GM23338 (cell line): ENCODE data around the gene SCN3B. TPM values are rescaled to one million over a fixed set of nuclear protein-coding genes. Genes with fewer than 3 reads are reported as not detected.

Source experiments
- ATAC-seq: fragments of 200-7000 bp; cut with Tn5 transposase; 3 replicates; pipeline ENCODE4 v1.9.1; 2020
- DNase-seq: peaks from one replicate; pipeline ENCODE4 v3.0.0-alpha.2; 2015; ENCODE audit warnings: low spot score
- H2AFZ ChIP-seq: fragments of 200-600 bp; sonication (generic); 2 replicates; pipeline ENCODE4 v1.8.0; 2016; ENCODE audit warnings: antibody characterized with exemption, mild to moderate bottlenecking, moderate library complexity
- H3F3A ChIP-seq: fragments of 200-600 bp; sonication (generic); replicated peaks from 2 replicates; pipeline ENCODE4 v1.8.0; 2017; ENCODE audit warnings: antibody characterized with exemption, mixed run types, low read depth
- H3K27ac ChIP-seq: fragments of 200-600 bp; sonication (generic); 2 replicates; pipeline ENCODE4 v1.6.1; 2016; ENCODE audit warnings: low read depth
- H3K27me3 ChIP-seq: fragments of 200-600 bp; sonication (generic); 2 replicates; pipeline ENCODE4 v1.8.0; 2016; ENCODE audit warnings: mild to moderate bottlenecking, mixed run types, moderate library complexity; ENCODE audit not compliant: insufficient read depth
- H3K36me3 ChIP-seq: fragments of 200-600 bp; sonication (generic); 2 replicates; pipeline ENCODE4 v1.8.0; 2016; ENCODE audit warnings: mild to moderate bottlenecking; ENCODE audit not compliant: insufficient read depth
- H3K4me1 ChIP-seq: fragments of 200-600 bp; sonication (generic); 2 replicates; pipeline ENCODE4 v1.8.0; 2016; ENCODE audit warnings: mild to moderate bottlenecking, moderate library complexity; ENCODE audit not compliant: insufficient read depth
- H3K4me2 ChIP-seq: fragments of 200-600 bp; sonication (generic); 2 replicates; pipeline ENCODE4 v1.7.1; 2017; ENCODE audit warnings: mixed run types
- H3K4me3 ChIP-seq: fragments of 200-600 bp; sonication (generic); 2 replicates; pipeline ENCODE4 v1.6.1; 2016; ENCODE audit warnings: mixed run types
- H3K79me2 ChIP-seq: fragments of 200-600 bp; sonication (generic); replicated peaks from 2 replicates; pipeline ENCODE4 v1.8.0; 2017; ENCODE audit warnings: mild to moderate bottlenecking; ENCODE audit not compliant: insufficient read depth
- H3K9me2 ChIP-seq: fragments of 200-600 bp; sonication (generic); 2 replicates; pipeline ENCODE4 v1.8.0; 2017; ENCODE audit not compliant: insufficient read depth
- H4K20me1 ChIP-seq: fragments of 200-600 bp; sonication (generic); replicated peaks from 2 replicates; pipeline ENCODE4 v1.8.0; 2017; ENCODE audit warnings: mild to moderate bottlenecking; ENCODE audit not compliant: insufficient read depth
- H3K27ac Mint-ChIP-seq: 2 replicates; pipeline ENCODE4 v1.8.0; 2020; ENCODE audit warnings: inconsistent platforms, mild to moderate bottlenecking, moderate library complexity, mixed read lengths
- H3K27me3 Mint-ChIP-seq: 3 replicates; pipeline ENCODE4 v1.8.0; 2022; ENCODE audit warnings: low read depth, mild to moderate bottlenecking, moderate library complexity, mixed read lengths, inconsistent platforms; ENCODE audit not compliant: insufficient read depth, poor library complexity
- H3K36me3 Mint-ChIP-seq: 3 replicates; pipeline ENCODE4 v1.8.0; 2021; ENCODE audit warnings: low read depth, mild to moderate bottlenecking, inconsistent platforms, moderate library complexity, mixed read lengths
- H3K4me1 Mint-ChIP-seq: 3 replicates; pipeline ENCODE4 v1.8.0; 2020; ENCODE audit warnings: mild to moderate bottlenecking, inconsistent platforms, mixed read lengths
- H3K4me3 Mint-ChIP-seq: 3 replicates; pipeline ENCODE4 v1.8.0; 2021; ENCODE audit warnings: moderate library complexity, mild to moderate bottlenecking, inconsistent platforms, mixed read lengths
- H3K9me3 Mint-ChIP-seq: 3 replicates; pipeline ENCODE4 v1.8.0; 2020; ENCODE audit warnings: moderate library complexity, mild to moderate bottlenecking, inconsistent platforms, mixed read lengths
- CREB1 ChIP-seq: fragments of 250-450 bp; sonication (Bioruptor Pico); IDR thresholded peaks from 2 replicates; pipeline ENCODE4 v1.5.0; 2020; ENCODE audit warnings: low read depth, mild to moderate bottlenecking, moderate library complexity
- CTCF ChIP-seq, 2 experiments: fragments of 200-600 bp in 1 of 2; sonication (generic) in 1 of 2; conservative IDR thresholded peaks; 2 replicates each; pipeline versions ENCODE4 v1.5.1 to v1.6.1; 2016 to 2017; ENCODE audit warnings: antibody characterized with exemption in 2 of 2, low read depth in 2 of 2, mild to moderate bottlenecking in 2 of 2, moderate library complexity in 1 of 2
- ETS1 ChIP-seq: IDR thresholded peaks from 2 replicates; pipeline ENCODE4 v1.6.1; 2016; ENCODE audit warnings: antibody characterized with exemption
- EZH2 ChIP-seq: fragments of 200-600 bp; sonication (generic); IDR thresholded peaks from one replicate; pipeline ENCODE4 v1.8.0; 2017; ENCODE audit warnings: antibody characterized with exemption, mild to moderate bottlenecking, low read depth; ENCODE audit not compliant: unreplicated experiment
- EZH2phosphoT487 ChIP-seq: fragments of 200-600 bp; sonication (generic); IDR thresholded peaks from one replicate; pipeline ENCODE4 v1.8.1; 2018; ENCODE audit warnings: antibody characterized with exemption; ENCODE audit not compliant: unreplicated experiment
- JUNB ChIP-seq: IDR thresholded peaks from one replicate; pipeline ENCODE4 v1.6.1; 2016; ENCODE audit warnings: antibody characterized with exemption; ENCODE audit not compliant: unreplicated experiment
- NANOG ChIP-seq: IDR thresholded peaks from 2 replicates; pipeline ENCODE4 v1.6.1; 2016; ENCODE audit warnings: antibody characterized with exemption, borderline replicate concordance
- POLR2AphosphoS5 ChIP-seq: IDR thresholded peaks from 2 replicates; pipeline ENCODE4 v1.6.1; 2016; ENCODE audit warnings: antibody characterized with exemption, low read depth
- STAT1 ChIP-seq: IDR thresholded peaks from one replicate; pipeline ENCODE4 v1.6.1; 2016; ENCODE audit warnings: antibody characterized with exemption; ENCODE audit not compliant: unreplicated experiment
- ZNF114 ChIP-seq: fragments of 250-450 bp; sonication (Bioruptor Pico); IDR thresholded peaks from 2 replicates; pipeline ENCODE4 v1.5.0; 2020; ENCODE audit warnings: mild to moderate bottlenecking, moderate library complexity
- ZNF331 ChIP-seq: fragments of 250-450 bp; sonication (Bioruptor Pico); IDR thresholded peaks from 2 replicates; pipeline ENCODE4 v1.5.0; 2020; ENCODE audit warnings: low read depth, mild to moderate bottlenecking, moderate library complexity
- ZNF462 ChIP-seq: fragments of 250-450 bp; sonication (Bioruptor Pico); IDR thresholded peaks from 2 replicates; pipeline ENCODE4 v1.5.0; 2020; ENCODE audit warnings: mild to moderate bottlenecking, moderate library complexity
- polyA plus RNA-seq: library from polyadenylated mRNA; unstranded; fragments of >200 nt; fragmentation: Nextera tagmentation; extraction: Ambion mirVana; gene quantifications from 2 replicates; pipeline ENCODE4 v1.2.1, GENCODE V29; 2016
- total RNA-seq: library from RNA; depleted of rRNA; stranded (reverse); fragments of >200 nt; shearing (Covaris generic); gene quantifications from 2 replicates; pipeline ENCODE4 v1.2.3, GENCODE V29; 2014
- TF ChIP-seq, protein P1 (sequence below): IDR thresholded peaks from one replicate; pipeline ENCODE4 v1.6.1; 2018; ENCODE audit warnings: antibody characterized with exemption; ENCODE audit not compliant: unreplicated experiment

SCN3B gene
- total and polyA plus RNA-seq, 2 experiments from 2014 or later = 0.74 to 1.7 TPM

GRCh38 chr11:123640677-123641494 lies 13.5 kb downstream of the SCN3B start:
- Mint-ChIP-seq H3K27me3 (peaks cover 4% of the 10 kb centered on the region), H3K36me3 (no peaks in the 10 kb centered on the region; the same call in 2 of the 3 replicates), H3K4me3 (no peak overlapping the region), H3K4me1 (peaks cover 25% of the 10 kb centered on the region), H3K9me3 (no peaks in the 10 kb centered on the region; the same call in 2 of the 3 replicates), H3K27ac (no peak overlapping the region)
- ATAC-seq (peak; percentile 95), DNase-seq (peak; percentile 83)
- TF ChIP-seq CREB1 (CRISPR knock-in tag) (0 out of 2 replicates have a peak, but pooled peaks have one; percentile 9), ZNF114 (no peak), ZNF462 (CRISPR knock-in tag) (no peak), ZNF331 (CRISPR knock-in tag) (no peak), JUNB (no peak), POLR2AphosphoS5 (no peak), EZH2phosphoT487 (no peak), NANOG (no peak), ETS1 (no peak), CTCF (conservative IDR thresholded peaks at IDR 0.05; ENCODE audit: low read depth in 2 of 2) (peak; percentile 90 to 94), STAT1 (no peak), EZH2 (no peak)
- TF ChIP-seq, protein P1, sequence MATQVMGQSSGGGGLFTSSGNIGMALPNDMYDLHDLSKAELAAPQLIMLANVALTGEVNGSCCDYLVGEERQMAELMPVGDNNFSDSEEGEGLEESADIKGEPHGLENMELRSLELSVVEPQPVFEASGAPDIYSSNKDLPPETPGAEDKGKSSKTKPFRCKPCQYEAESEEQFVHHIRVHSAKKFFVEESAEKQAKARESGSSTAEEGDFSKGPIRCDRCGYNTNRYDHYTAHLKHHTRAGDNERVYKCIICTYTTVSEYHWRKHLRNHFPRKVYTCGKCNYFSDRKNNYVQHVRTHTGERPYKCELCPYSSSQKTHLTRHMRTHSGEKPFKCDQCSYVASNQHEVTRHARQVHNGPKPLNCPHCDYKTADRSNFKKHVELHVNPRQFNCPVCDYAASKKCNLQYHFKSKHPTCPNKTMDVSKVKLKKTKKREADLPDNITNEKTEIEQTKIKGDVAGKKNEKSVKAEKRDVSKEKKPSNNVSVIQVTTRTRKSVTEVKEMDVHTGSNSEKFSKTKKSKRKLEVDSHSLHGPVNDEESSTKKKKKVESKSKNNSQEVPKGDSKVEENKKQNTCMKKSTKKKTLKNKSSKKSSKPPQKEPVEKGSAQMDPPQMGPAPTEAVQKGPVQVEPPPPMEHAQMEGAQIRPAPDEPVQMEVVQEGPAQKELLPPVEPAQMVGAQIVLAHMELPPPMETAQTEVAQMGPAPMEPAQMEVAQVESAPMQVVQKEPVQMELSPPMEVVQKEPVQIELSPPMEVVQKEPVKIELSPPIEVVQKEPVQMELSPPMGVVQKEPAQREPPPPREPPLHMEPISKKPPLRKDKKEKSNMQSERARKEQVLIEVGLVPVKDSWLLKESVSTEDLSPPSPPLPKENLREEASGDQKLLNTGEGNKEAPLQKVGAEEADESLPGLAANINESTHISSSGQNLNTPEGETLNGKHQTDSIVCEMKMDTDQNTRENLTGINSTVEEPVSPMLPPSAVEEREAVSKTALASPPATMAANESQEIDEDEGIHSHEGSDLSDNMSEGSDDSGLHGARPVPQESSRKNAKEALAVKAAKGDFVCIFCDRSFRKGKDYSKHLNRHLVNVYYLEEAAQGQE = no peak
- no peaks in the 10 kb centered on the region for H3K36me3 ChIP-seq
- H3K4me2 ChIP-seq = 0 out of 2 replicates have a peak overlapping the region, but pooled peaks have one; percentile 13
- H2AFZ ChIP-seq = peak overlapping the region; percentile 76
- no peaks in the 10 kb centered on the region for H3F3A ChIP-seq
- H3K9me2 ChIP-seq = no peaks in the 10 kb centered on the region
- no peaks in the 10 kb centered on the region for H3K27me3 ChIP-seq
- H4K20me1 ChIP-seq = no peaks in the 10 kb centered on the region
- no peaks in the 10 kb centered on the region for H3K79me2 ChIP-seq
- no peak overlapping the region for H3K4me3 ChIP-seq
- no peak overlapping the region for H3K27ac ChIP-seq
- peaks cover 15% of the 10 kb centered on the region for H3K4me1 ChIP-seq
